ENCODE results near the gene ZNRF3.

Gene ZNRF3

DNA sequence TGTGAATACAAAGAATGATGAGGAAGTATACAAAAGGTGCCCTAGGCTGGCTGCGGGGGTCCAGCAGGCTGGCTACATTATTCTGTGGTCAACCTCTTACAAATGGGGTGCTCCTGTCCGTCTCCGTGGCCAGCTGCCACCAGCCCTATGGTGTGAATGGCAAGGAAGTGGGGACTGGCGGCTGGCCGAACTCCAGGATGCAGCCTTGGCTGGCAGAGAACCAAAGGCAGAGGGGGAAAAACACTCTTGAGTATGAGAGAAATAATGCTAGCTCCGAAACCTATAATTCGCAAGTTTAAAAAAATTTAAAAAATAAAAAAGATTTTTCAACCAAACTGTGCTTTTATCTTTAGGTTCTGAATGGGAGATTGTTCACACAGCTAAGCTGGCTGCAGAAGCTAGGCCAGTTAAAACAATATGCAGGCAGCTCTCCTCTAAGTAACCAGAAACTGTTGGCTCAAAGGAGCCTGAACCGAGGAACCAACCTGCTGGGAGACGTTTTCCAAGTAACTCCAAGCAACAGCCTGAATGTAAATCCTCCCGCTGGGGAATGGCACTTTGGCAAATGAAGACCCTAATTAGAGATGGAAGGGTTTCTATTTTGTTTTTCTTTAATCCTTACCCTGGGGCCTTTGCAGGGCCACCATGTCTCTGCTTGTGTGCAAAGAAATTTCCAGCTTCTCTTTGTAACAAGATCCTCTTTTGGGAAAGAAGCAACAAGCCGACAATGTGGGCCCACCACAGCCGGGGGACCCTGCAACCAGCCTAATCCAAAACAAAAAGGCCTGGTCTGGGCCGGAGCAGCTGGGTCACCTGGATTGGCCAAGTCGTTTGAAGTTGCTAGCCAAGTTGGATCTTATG is 128.1 kb downstream of the ZNRF3 start:
- no peaks in the 10 kb centered on the region for H3K36me3 ChIP-seq (ENCODE audit: control insufficient read depth in 2 of 2, insufficient read depth in 1 of 2, low read length in 2 of 2)
- TF ChIP-seq ZNF404 (tag by site-specific recombination; IDR thresholded peaks at IDR 0.05), result no peak
- no peak overlapping the region for H3K27ac ChIP-seq (ENCODE audit: extremely low read depth, low read depth, low read length)
- no peak overlapping the region for H3K4me3 ChIP-seq (ENCODE audit: low read depth, low read length)
- no peaks in the 10 kb centered on the region for H3K4me1 ChIP-seq (ENCODE audit: control insufficient read depth, insufficient read depth, low read length)
- ChIA-PET CTCF (no interaction called here), POLR2A (no interaction called here)
- no peaks in the 10 kb centered on the region for H3K9me3 ChIP-seq (ENCODE audit: control insufficient read depth, insufficient read depth, low read depth, low read length)

- ChIA-PET POLR2A (no interaction called here), CTCF (no interaction called here)
- H3K9me3 ChIP-seq (ENCODE audit: control insufficient read depth, insufficient read depth, low read depth, low read length), result no peaks in the 10 kb centered on the region
- no peaks in the 10 kb centered on the region for H3K4me1 ChIP-seq (ENCODE audit: control insufficient read depth, insufficient read depth, low read length)
- no peak for TF ChIP-seq ZNF664 (tag by site-specific recombination; IDR thresholded peaks at IDR 0.05)
- TF ChIP-seq ZNF624 (tag by site-specific recombination; IDR thresholded peaks at IDR 0.05), result no peak
- no peak for TF ChIP-seq ZNF626 (tag by site-specific recombination; IDR thresholded peaks at IDR 0.05)
- TF ChIP-seq ZNF157 (tag by site-specific recombination; IDR thresholded peaks at IDR 0.05), result no peak
- TF ChIP-seq ZNF660 (tag by site-specific recombination; IDR thresholded peaks at IDR 0.05), result no peak
- TF ChIP-seq ZNF248 (tag by site-specific recombination; IDR thresholded peaks at IDR 0.05), result no peak
- TF ChIP-seq ZSCAN16 (tag by site-specific recombination; IDR thresholded peaks at IDR 0.05), result no peak
- TF ChIP-seq SP2 (tag by site-specific recombination; IDR thresholded peaks at IDR 0.05), result no peak
- TF ChIP-seq, protein P1, sequence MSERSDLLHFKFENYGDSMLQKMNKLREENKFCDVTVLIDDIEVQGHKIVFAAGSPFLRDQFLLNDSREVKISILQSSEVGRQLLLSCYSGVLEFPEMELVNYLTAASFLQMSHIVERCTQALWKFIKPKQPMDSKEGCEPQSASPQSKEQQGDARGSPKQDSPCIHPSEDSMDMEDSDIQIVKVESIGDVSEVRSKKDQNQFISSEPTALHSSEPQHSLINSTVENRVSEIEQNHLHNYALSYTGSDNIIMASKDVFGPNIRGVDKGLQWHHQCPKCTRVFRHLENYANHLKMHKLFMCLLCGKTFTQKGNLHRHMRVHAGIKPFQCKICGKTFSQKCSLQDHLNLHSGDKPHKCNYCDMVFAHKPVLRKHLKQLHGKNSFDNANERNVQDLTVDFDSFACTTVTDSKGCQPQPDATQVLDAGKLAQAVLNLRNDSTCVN (tag by site-specific recombination; optimal IDR thresholded peaks at IDR 0.05), result no peak
- TF ChIP-seq ZNF768 (tag by site-specific recombination; IDR thresholded peaks at IDR 0.05), result no peak
- no peak for TF ChIP-seq ZFP69B (tag by site-specific recombination; IDR thresholded peaks at IDR 0.05)
- TF ChIP-seq, protein P2, sequence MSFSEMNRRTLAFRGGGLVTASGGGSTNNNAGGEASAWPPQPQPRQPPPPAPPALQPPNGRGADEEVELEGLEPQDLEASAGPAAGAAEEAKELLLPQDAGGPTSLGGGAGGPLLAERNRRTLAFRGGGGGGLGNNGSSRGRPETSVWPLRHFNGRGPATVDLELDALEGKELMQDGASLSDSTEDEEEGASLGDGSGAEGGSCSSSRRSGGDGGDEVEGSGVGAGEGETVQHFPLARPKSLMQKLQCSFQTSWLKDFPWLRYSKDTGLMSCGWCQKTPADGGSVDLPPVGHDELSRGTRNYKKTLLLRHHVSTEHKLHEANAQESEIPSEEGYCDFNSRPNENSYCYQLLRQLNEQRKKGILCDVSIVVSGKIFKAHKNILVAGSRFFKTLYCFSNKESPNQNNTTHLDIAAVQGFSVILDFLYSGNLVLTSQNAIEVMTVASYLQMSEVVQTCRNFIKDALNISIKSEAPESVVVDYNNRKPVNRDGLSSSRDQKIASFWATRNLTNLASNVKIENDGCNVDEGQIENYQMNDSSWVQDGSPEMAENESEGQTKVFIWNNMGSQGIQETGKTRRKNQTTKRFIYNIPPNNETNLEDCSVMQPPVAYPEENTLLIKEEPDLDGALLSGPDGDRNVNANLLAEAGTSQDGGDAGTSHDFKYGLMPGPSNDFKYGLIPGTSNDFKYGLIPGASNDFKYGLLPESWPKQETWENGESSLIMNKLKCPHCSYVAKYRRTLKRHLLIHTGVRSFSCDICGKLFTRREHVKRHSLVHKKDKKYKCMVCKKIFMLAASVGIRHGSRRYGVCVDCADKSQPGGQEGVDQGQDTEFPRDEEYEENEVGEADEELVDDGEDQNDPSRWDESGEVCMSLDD (tag by site-specific recombination; IDR thresholded peaks at IDR 0.05), result no peak
- no peak for TF ChIP-seq ATF2 (tag by site-specific recombination; IDR thresholded peaks at IDR 0.05; ENCODE audit: low read depth)
- TF ChIP-seq ZNF366 (tag by site-specific recombination; conservative IDR thresholded peaks at IDR 0.05), result no peak
- no peaks in the 10 kb centered on the region for H3K36me3 ChIP-seq (ENCODE audit: control insufficient read depth in 2 of 2, insufficient read depth in 1 of 2, low read length in 2 of 2)
- no peak overlapping the region for H3K27ac ChIP-seq (ENCODE audit: extremely low read depth, low read depth, low read length)
- no peak overlapping the region for H3K4me3 ChIP-seq (ENCODE audit: low read depth, low read length)
Measured at GRCh38 chr22:29012101-29012433, 128.7 kb downstream of the ZNRF3 start.

DNA sequence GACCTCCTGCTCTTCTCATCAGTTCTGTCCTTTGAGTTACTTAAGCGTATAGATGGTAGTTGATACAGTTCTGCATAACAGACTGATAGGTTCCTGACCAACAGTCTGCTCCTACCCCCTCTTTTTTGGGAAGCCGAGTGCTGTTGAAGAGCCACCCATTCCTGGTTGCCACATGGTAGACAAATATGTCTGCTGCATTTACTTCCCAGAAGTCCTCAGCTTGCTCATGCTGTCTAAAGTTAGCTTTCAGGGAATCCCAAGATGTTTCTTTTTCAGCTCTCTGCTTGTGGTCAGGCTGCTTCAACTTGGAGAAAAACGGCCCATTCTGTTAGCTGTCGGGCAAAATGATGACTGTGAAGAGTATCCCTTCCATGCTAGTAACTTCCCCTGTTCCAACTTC is 129.6 kb downstream of the ZNRF3 start:
- Histone ChIP-seq H3K9me3 (ENCODE audit: control insufficient read depth, insufficient read depth, low read depth, low read length) (no peaks in the 10 kb centered on the region), H3K27ac (ENCODE audit: extremely low read depth, low read depth, low read length) (no peak overlapping the region), H3K36me3 (ENCODE audit: control insufficient read depth in 2 of 2, insufficient read depth in 1 of 2, low read length in 2 of 2) (no peaks in the 10 kb centered on the region), H3K4me1 (ENCODE audit: control insufficient read depth, insufficient read depth, low read length) (no peaks in the 10 kb centered on the region), H3K4me3 (ENCODE audit: low read depth, low read length) (no peak overlapping the region)
- POLR2A ChIA-PET, result interaction anchor here (2.0 kb wide), 1 partner anchor 18 kb away, joined by 4 read pairs; no protein-coding TSS in a partner anchor
- CTCF ChIA-PET, result interaction anchor here (0.6 to 1.2 kb wide), 2 partner anchors 27 to 501 kb away, joined by 3 read pairs; no protein-coding TSS in a partner anchor
- TF ChIP-seq TSHZ1 (tag by site-specific recombination; IDR thresholded peaks at IDR 0.05; ENCODE audit: borderline replicate concordance), result no peak
- no peak for TF ChIP-seq ZSCAN16 (tag by site-specific recombination; IDR thresholded peaks at IDR 0.05)
- TF ChIP-seq, protein P3, sequence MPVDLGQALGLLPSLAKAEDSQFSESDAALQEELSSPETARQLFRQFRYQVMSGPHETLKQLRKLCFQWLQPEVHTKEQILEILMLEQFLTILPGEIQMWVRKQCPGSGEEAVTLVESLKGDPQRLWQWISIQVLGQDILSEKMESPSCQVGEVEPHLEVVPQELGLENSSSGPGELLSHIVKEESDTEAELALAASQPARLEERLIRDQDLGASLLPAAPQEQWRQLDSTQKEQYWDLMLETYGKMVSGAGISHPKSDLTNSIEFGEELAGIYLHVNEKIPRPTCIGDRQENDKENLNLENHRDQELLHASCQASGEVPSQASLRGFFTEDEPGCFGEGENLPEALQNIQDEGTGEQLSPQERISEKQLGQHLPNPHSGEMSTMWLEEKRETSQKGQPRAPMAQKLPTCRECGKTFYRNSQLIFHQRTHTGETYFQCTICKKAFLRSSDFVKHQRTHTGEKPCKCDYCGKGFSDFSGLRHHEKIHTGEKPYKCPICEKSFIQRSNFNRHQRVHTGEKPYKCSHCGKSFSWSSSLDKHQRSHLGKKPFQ (tag by site-specific recombination; IDR thresholded peaks at IDR 0.05), result no peak
- TF ChIP-seq OSR2 (tag by site-specific recombination; IDR thresholded peaks at IDR 0.05), result no peak
